HEK293 (cell line): ENCODE measurements around the gene CHST8.

Experiments
- CTCF ChIA-PET: fragments of 350-600 bp; formaldehyde crosslinking; extraction: SDS; loops from one replicate; lab custom pipeline; 2021; ENCODE audit warnings: antibody characterized with exemption; lab: Yijun Ruan, JAX
- POLR2A ChIA-PET: fragments of 300-600 bp; formaldehyde crosslinking; extraction: SDS; loops from one replicate; lab custom pipeline; 2020; ENCODE audit warnings: antibody characterized with exemption, inconsistent platforms; lab: Yijun Ruan, JAX
- H3K27ac ChIP-seq: fragments of 200-500 bp; sonication (Bioruptor generic); 2 replicates; pipeline ENCODE4 v1.5.1; 2014; ENCODE audit warnings: low read depth, low read length, control low read depth, inconsistent platforms; ENCODE audit errors: extremely low read depth
- H3K36me3 ChIP-seq, 2 experiments: fragments of 200-500 bp in 1 of 2; sonication (Bioruptor generic) in 1 of 2; 1 replicate in 1 of 2; 2 replicates in 1 of 2; pipeline ENCODE4 v1.5.1; 2014 to 2017; ENCODE audit warnings: inconsistent platforms in 2 of 2, low read length in 2 of 2; ENCODE audit not compliant: control insufficient read depth in 2 of 2, insufficient read depth in 1 of 2
- H3K4me1 ChIP-seq: fragments of 200-500 bp; sonication (Bioruptor generic); 2 replicates; pipeline ENCODE4 v1.5.1; 2014; ENCODE audit warnings: mild to moderate bottlenecking, low read length, inconsistent platforms; ENCODE audit not compliant: control insufficient read depth, insufficient read depth
- H3K4me3 ChIP-seq: 2 replicates; pipeline ENCODE4 v1.5.1; 2011; ENCODE audit warnings: low read depth, mild to moderate bottlenecking, control low read depth, low read length, moderate library complexity
- H3K9me3 ChIP-seq: fragments of 200-500 bp; sonication (Bioruptor generic); 2 replicates; pipeline ENCODE4 v1.5.1; 2014; ENCODE audit warnings: low read depth, low read length, inconsistent platforms; ENCODE audit not compliant: control insufficient read depth, insufficient read depth
- BCL11B ChIP-seq: fragments of 450-650 bp; formaldehyde crosslinking; IDR thresholded peaks from 2 replicates; pipeline ENCODE4 v1.5.1; 2016; ENCODE audit warnings: low read depth, missing biosample characterization, missing genetic modification characterization
- EGR2 ChIP-seq: fragments of 450-650 bp; formaldehyde crosslinking; IDR thresholded peaks from 2 replicates; pipeline ENCODE4 v1.5.1; 2016; ENCODE audit warnings: low read depth, missing biosample characterization, missing genetic modification characterization
- GFI1B ChIP-seq: fragments of 450-650 bp; formaldehyde crosslinking; IDR thresholded peaks from 2 replicates; pipeline ENCODE4 v1.5.1; 2016; ENCODE audit warnings: missing biosample characterization, missing genetic modification characterization
- KLF10 ChIP-seq: fragments of 450-650 bp; IDR thresholded peaks from 2 replicates; pipeline ENCODE4 v1.5.1; 2018; ENCODE audit warnings: missing biosample characterization, mild to moderate bottlenecking, missing genetic modification characterization
- KLF7 ChIP-seq: fragments of 450-650 bp; formaldehyde crosslinking; IDR thresholded peaks from 2 replicates; pipeline ENCODE4 v1.5.1; 2016; ENCODE audit warnings: missing biosample characterization, missing genetic modification characterization, borderline replicate concordance
- SCRT1 ChIP-seq: fragments of 450-650 bp; formaldehyde crosslinking; IDR thresholded peaks from 2 replicates; pipeline ENCODE4 v1.5.1; 2016; ENCODE audit warnings: missing biosample characterization, missing genetic modification characterization, borderline replicate concordance
- TRIM28 ChIP-seq: IDR thresholded peaks from 2 replicates; pipeline ENCODE4 v1.6.1; 2011; ENCODE audit warnings: low read length, control low read depth, borderline replicate concordance
- ZBTB21 ChIP-seq: fragments of 450-650 bp; formaldehyde crosslinking; IDR thresholded peaks from 2 replicates; pipeline ENCODE4 v1.5.1; 2017; ENCODE audit warnings: missing biosample characterization, missing genetic modification characterization
- ZBTB49 ChIP-seq: fragments of 450-650 bp; formaldehyde crosslinking; IDR thresholded peaks from 2 replicates; pipeline ENCODE4 v1.5.1; 2016; ENCODE audit warnings: missing biosample characterization, missing genetic modification characterization, low read depth
- ZFHX2 ChIP-seq: fragments of 450-650 bp; formaldehyde crosslinking; conservative IDR thresholded peaks from 2 replicates; pipeline ENCODE4 v1.5.1; 2016; ENCODE audit warnings: missing biosample characterization, missing genetic modification characterization
- ZNF10 ChIP-seq: fragments of 450-650 bp; formaldehyde crosslinking; IDR thresholded peaks from 2 replicates; pipeline ENCODE4 v1.5.1; 2017; ENCODE audit warnings: missing biosample characterization, missing genetic modification characterization
- ZNF121 ChIP-seq: fragments of 450-650 bp; formaldehyde crosslinking; IDR thresholded peaks from 2 replicates; pipeline ENCODE4 v1.5.1; 2016; ENCODE audit warnings: missing biosample characterization, missing genetic modification characterization
- ZNF140 ChIP-seq: fragments of 450-650 bp; formaldehyde crosslinking; IDR thresholded peaks from 2 replicates; pipeline ENCODE4 v1.5.1; 2016; ENCODE audit warnings: missing biosample characterization, missing genetic modification characterization
- ZNF157 ChIP-seq: fragments of 450-650 bp; formaldehyde crosslinking; IDR thresholded peaks from 2 replicates; pipeline ENCODE4 v1.5.1; 2016; ENCODE audit warnings: missing biosample characterization, missing genetic modification characterization
- ZNF202 ChIP-seq: fragments of 450-650 bp; formaldehyde crosslinking; IDR thresholded peaks from 2 replicates; pipeline ENCODE4 v1.5.1; 2016; ENCODE audit warnings: missing biosample characterization, missing genetic modification characterization, borderline replicate concordance
- ZNF214 ChIP-seq: fragments of 450-650 bp; formaldehyde crosslinking; IDR thresholded peaks from 2 replicates; pipeline ENCODE4 v1.5.1; 2017; ENCODE audit warnings: missing biosample characterization, mild to moderate bottlenecking, missing genetic modification characterization, borderline replicate concordance
- ZNF23 ChIP-seq: fragments of 450-650 bp; formaldehyde crosslinking; IDR thresholded peaks from 2 replicates; pipeline ENCODE4 v1.5.1; 2016; ENCODE audit warnings: missing biosample characterization, missing genetic modification characterization, borderline replicate concordance
- ZNF239 ChIP-seq: fragments of 450-650 bp; formaldehyde crosslinking; IDR thresholded peaks from 2 replicates; pipeline ENCODE4 v1.5.1; 2016; ENCODE audit warnings: missing biosample characterization, missing genetic modification characterization
- ZNF449 ChIP-seq: fragments of 450-650 bp; formaldehyde crosslinking; IDR thresholded peaks from 2 replicates; pipeline ENCODE4 v1.5.1; 2017; ENCODE audit warnings: missing biosample characterization, mild to moderate bottlenecking, missing genetic modification characterization, moderate library complexity
- ZNF530 ChIP-seq: fragments of 450-650 bp; formaldehyde crosslinking; IDR thresholded peaks from 2 replicates; pipeline ENCODE4 v1.5.1; 2016; ENCODE audit warnings: low read depth, missing biosample characterization, missing genetic modification characterization
- ZNF560 ChIP-seq: fragments of 450-650 bp; formaldehyde crosslinking; IDR thresholded peaks from 2 replicates; pipeline ENCODE4 v1.5.1; 2017; ENCODE audit warnings: missing biosample characterization, missing genetic modification characterization, borderline replicate concordance
- ZNF621 ChIP-seq: fragments of 450-650 bp; formaldehyde crosslinking; IDR thresholded peaks from 2 replicates; pipeline ENCODE4 v1.5.1; 2017; ENCODE audit warnings: missing biosample characterization, missing genetic modification characterization
- ZNF664 ChIP-seq: fragments of 450-650 bp; formaldehyde crosslinking; IDR thresholded peaks from 2 replicates; pipeline ENCODE4 v1.5.1; 2016; ENCODE audit warnings: missing biosample characterization, missing genetic modification characterization
- ZNF670 ChIP-seq: fragments of 450-650 bp; formaldehyde crosslinking; IDR thresholded peaks from 2 replicates; pipeline ENCODE4 v1.5.1; 2016; ENCODE audit warnings: missing biosample characterization, missing genetic modification characterization, low read depth
- ZSCAN23 ChIP-seq: fragments of 450-650 bp; formaldehyde crosslinking; IDR thresholded peaks from 2 replicates; pipeline ENCODE4 v1.5.1; 2016; ENCODE audit warnings: missing biosample characterization, missing genetic modification characterization

The CHST8 gene

GRCh38 chr19:33641956-33642498 lies 20.3 kb downstream of the CHST8 start:
- ChIA-PET CTCF (interaction anchor here (0.6 kb wide), 1 partner anchor 18 kb away, joined by 3 read pairs; no protein-coding TSS in a partner anchor), POLR2A (no interaction called here)
- H3K9me3 ChIP-seq = no peaks in the 10 kb centered on the region

GRCh38 chr19:33644284-33644836 lies 22.6 kb downstream of the CHST8 start:
- Histone ChIP-seq H3K36me3 (no peaks in the 10 kb centered on the region), H3K4me3 (no peak overlapping the region), H3K9me3 (no peaks in the 10 kb centered on the region), H3K27ac (no peak overlapping the region), H3K4me1 (peaks cover 3% of the 10 kb centered on the region)
- POLR2A ChIA-PET = no interaction called here
- TF ChIP-seq ZNF121 (tag by site-specific recombination) = peak; percentile 91
- TF ChIP-seq ZNF10 (tag by site-specific recombination) = no peak
- CTCF ChIA-PET = no interaction called here

More at GRCh38 chr19:33641956-33642498, 20.3 kb downstream of the CHST8 start:
- Histone ChIP-seq H3K4me3 (no peak overlapping the region), H3K4me1 (peaks cover 18% of the 10 kb centered on the region), H3K27ac (no peak overlapping the region), H3K36me3 (no peaks in the 10 kb centered on the region)
- TF ChIP-seq ZFHX2 (peak; percentile 88), BCL11B (tag by site-specific recombination) (no peak), EGR2 (tag by site-specific recombination) (peak; percentile 88)

- ChIA-PET POLR2A (no interaction called here), CTCF (no interaction called here)
- no peaks in the 10 kb centered on the region for H3K4me1 ChIP-seq
- no peaks in the 10 kb centered on the region; a peak in 2 of 3 replicates for H3K36me3 ChIP-seq
- H3K4me3 ChIP-seq = no peak overlapping the region
- H3K27ac ChIP-seq = no peak overlapping the region
- TF ChIP-seq KLF10 (tag by site-specific recombination) (no peak), ZNF621 (tag by site-specific recombination) (no peak), ZNF23 (tag by site-specific recombination) (no peak), ZNF202 (tag by site-specific recombination) (no peak), ZNF560 (tag by site-specific recombination) (no peak), ZNF670 (tag by site-specific recombination) (no peak), ZNF664 (tag by site-specific recombination) (no peak), TRIM28 (no peak)
- H3K9me3 ChIP-seq = no peaks in the 10 kb centered on the region; the same call in 1 of the 2 replicates
Measured at GRCh38 chr19:33646306-33646705, 24.6 kb downstream of the CHST8 start.

- Histone ChIP-seq H3K4me3 (no peak overlapping the region), H3K36me3 (peaks cover 0 to 3% of the 10 kb centered on the region in 2 experiments; a peak in 2 of 3 replicates), H3K4me1 (no peaks in the 10 kb centered on the region), H3K9me3 (no peaks in the 10 kb centered on the region; the same call in 1 of the 2 replicates), H3K27ac (no peak overlapping the region)
- POLR2A ChIA-PET = no interaction called here
- CTCF ChIA-PET = no interaction called here
- TF ChIP-seq ZNF157 (tag by site-specific recombination) (no peak), ZBTB49 (no peak), ZNF530 (tag by site-specific recombination) (no peak), ZNF560 (tag by site-specific recombination) (no peak), ZNF214 (tag by site-specific recombination) (no peak), GFI1B (tag by site-specific recombination) (no peak), ZNF239 (tag by site-specific recombination) (no peak), ZNF621 (tag by site-specific recombination) (no peak), KLF7 (tag by site-specific recombination) (no peak), ZNF140 (tag by site-specific recombination) (no peak), ZBTB21 (no peak), ZNF670 (tag by site-specific recombination) (no peak), SCRT1 (no peak), ZNF449 (no peak), ZSCAN23 (tag by site-specific recombination) (no peak)
Measured at GRCh38 chr19:33647146-33647545, 25.4 kb downstream of the CHST8 start.
